ENCODE data around the gene SERINC5.
"Not testable (repeated sequence)": the region's sequence is repeated elsewhere in the genome, so short reads cannot be mapped to it uniquely, and the experiment has no call there.

SERINC5 gene

GRCh38 chr5:80124121-80124918 lies 131.5 kb downstream of the SERINC5 start:
- H3K27ac ChIP-seq (ENCODE audit: low read depth, low read length, severe bottlenecking) = no peak overlapping the region
- H3K36me3 ChIP-seq (ENCODE audit: control insufficient read depth, insufficient read depth, low read length) = no peaks in the 10 kb centered on the region
- WGBS, 2 experiments (ENCODE audit: insufficient coverage in 2 of 2) = 95 to 98% methylated on average over 8 of the region's 9 CpGs
- peaks cover 7% of the 10 kb centered on the region for H3K4me1 ChIP-seq (ENCODE audit: control insufficient read depth, insufficient read depth, low read length, poor library complexity, severe bottlenecking)
- H3K9me3 ChIP-seq (ENCODE audit: control insufficient read depth, low read length) = peaks cover 4% of the 10 kb centered on the region
- no peak overlapping the region for H3K4me3 ChIP-seq (ENCODE audit: extremely low read depth, insufficient read depth, low read length, poor library complexity, severe bottlenecking)

DNA sequence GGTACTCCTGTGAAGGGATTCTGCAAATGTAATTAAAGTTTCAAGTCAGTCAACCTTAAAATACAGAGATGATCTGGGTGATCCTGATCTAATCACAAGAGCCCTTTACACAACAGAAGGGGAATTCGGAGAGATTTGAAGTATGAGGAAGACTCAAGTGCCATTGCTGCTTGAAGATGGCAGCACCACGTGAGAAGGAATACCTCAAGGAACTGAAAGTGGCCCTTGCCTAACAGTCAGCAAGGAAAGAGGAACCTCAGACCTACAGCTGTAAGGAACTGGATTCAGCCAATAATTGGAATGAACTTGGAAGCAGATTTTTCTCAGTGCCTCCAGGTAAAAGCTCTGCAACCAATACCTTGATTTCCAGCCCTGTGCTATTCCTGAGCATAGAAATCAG lies 133.3 kb downstream of the SERINC5 start:
- no peaks in the 10 kb centered on the region for H3K36me3 ChIP-seq (ENCODE audit: control insufficient read depth, insufficient read depth, low read length)
- WGBS, 2 experiments (ENCODE audit: insufficient coverage in 2 of 2) = 85 to 92% methylated on average over 1 to 2 of the region's 2 CpGs
- no peak overlapping the region for H3K27ac ChIP-seq (ENCODE audit: low read depth, low read length, severe bottlenecking)
- H3K4me1 ChIP-seq (ENCODE audit: control insufficient read depth, insufficient read depth, low read length, poor library complexity, severe bottlenecking) = no peaks in the 10 kb centered on the region
- peaks cover 8% of the 10 kb centered on the region for H3K9me3 ChIP-seq (ENCODE audit: control insufficient read depth, low read length)
- H3K4me3 ChIP-seq (ENCODE audit: extremely low read depth, insufficient read depth, low read length, poor library complexity, severe bottlenecking) = no peak overlapping the region

DNA sequence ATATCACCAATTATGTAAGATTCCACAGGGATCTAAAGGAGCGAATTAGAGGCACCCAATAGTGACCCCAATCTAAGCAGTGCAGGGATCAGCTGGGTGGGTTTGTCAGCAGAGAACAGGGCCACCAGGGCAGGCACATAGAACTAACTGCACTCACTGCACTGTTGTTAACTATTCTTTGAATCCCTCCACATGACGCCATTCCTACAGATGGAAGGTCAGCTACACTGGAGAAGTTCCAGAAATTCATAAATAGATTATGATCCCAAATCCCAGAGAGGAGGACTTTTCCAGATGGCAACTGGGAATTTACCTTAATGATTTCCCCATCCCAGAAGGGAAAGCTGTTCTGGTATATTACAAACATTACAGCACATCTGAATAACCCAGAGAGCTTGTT lies 136.5 kb downstream of the SERINC5 start:
- 92 to 100% methylated on average over 1 to 2 of the region's 2 CpGs for WGBS, 2 experiments (ENCODE audit: insufficient coverage in 2 of 2)

GRCh38 chr5:80117446-80117845 lies 138.4 kb downstream of the SERINC5 start:
- Histone ChIP-seq H3K36me3 (ENCODE audit: control insufficient read depth, insufficient read depth, low read length) (no peaks in the 10 kb centered on the region), H3K4me1 (ENCODE audit: control insufficient read depth, insufficient read depth, low read length, poor library complexity, severe bottlenecking) (no peaks in the 10 kb centered on the region), H3K9me3 (ENCODE audit: control insufficient read depth, low read length) (peaks cover 15% of the 10 kb centered on the region), H3K4me3 (ENCODE audit: extremely low read depth, insufficient read depth, low read length, poor library complexity, severe bottlenecking) (no peak overlapping the region), H3K27ac (ENCODE audit: low read depth, low read length, severe bottlenecking) (no peak overlapping the region)

More for the DNA sequence above, 136.5 kb downstream of the SERINC5 start:
- H3K27ac ChIP-seq (ENCODE audit: low read depth, low read length, severe bottlenecking) = no peak overlapping the region
- no peak overlapping the region for H3K4me3 ChIP-seq (ENCODE audit: extremely low read depth, insufficient read depth, low read length, poor library complexity, severe bottlenecking)
- H3K9me3 ChIP-seq (ENCODE audit: control insufficient read depth, low read length) = peaks cover 8% of the 10 kb centered on the region
- H3K4me1 ChIP-seq (ENCODE audit: control insufficient read depth, insufficient read depth, low read length, poor library complexity, severe bottlenecking) = no peaks in the 10 kb centered on the region
- H3K36me3 ChIP-seq (ENCODE audit: control insufficient read depth, insufficient read depth, low read length) = no peaks in the 10 kb centered on the region

- WGBS, 2 experiments (ENCODE audit: insufficient coverage in 2 of 2) = 71 to 82% methylated on average over 3 of the region's 4 CpGs
- peaks cover 15% of the 10 kb centered on the region for H3K9me3 ChIP-seq (ENCODE audit: control insufficient read depth, low read length)
- H3K4me1 ChIP-seq (ENCODE audit: control insufficient read depth, insufficient read depth, low read length, poor library complexity, severe bottlenecking) = peaks cover 5% of the 10 kb centered on the region
- H3K36me3 ChIP-seq (ENCODE audit: control insufficient read depth, insufficient read depth, low read length) = no peaks in the 10 kb centered on the region
- no peak overlapping the region for H3K4me3 ChIP-seq (ENCODE audit: extremely low read depth, insufficient read depth, low read length, poor library complexity, severe bottlenecking)
- no peak overlapping the region for H3K27ac ChIP-seq (ENCODE audit: low read depth, low read length, severe bottlenecking)
Observed at GRCh38 chr5:80116465-80116864, 139.4 kb downstream of the SERINC5 start.

- Histone ChIP-seq H3K27ac (ENCODE audit: low read depth, low read length, severe bottlenecking) (no peak overlapping the region), H3K4me1 (ENCODE audit: control insufficient read depth, insufficient read depth, low read length, poor library complexity, severe bottlenecking) (peaks cover 10% of the 10 kb centered on the region), H3K4me3 (ENCODE audit: extremely low read depth, insufficient read depth, low read length, poor library complexity, severe bottlenecking) (no peak overlapping the region), H3K36me3 (ENCODE audit: control insufficient read depth, insufficient read depth, low read length) (no peaks in the 10 kb centered on the region), H3K9me3 (ENCODE audit: control insufficient read depth, low read length) (peaks cover 15% of the 10 kb centered on the region)
- 82 to 85% methylated on average over 2 to 3 of the region's 4 CpGs for WGBS, 2 experiments (ENCODE audit: insufficient coverage in 2 of 2)
Observed at GRCh38 chr5:80116000-80116399, 139.8 kb downstream of the SERINC5 start.

DNA sequence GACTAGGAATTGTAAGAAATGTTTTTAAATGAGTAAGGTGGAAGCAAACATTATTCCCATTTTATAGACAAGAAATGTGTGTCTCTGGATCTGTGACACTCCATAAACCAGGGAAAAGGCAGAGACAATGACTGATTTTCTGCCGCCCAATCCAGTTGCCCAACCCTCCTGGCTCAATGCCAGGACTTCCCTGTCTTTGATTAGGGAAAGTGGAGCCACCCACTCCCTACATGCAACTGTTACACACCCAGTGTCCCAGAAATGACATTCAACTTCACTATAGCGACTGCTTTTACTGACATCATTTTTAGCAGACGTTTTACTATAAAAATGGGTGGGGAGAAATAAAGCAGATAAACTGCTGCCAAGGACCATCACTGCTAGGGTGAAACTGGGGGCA lies 141.0 kb downstream of the SERINC5 start:
- peaks cover 15% of the 10 kb centered on the region for H3K9me3 ChIP-seq (ENCODE audit: control insufficient read depth, low read length)
- no peak overlapping the region for H3K4me3 ChIP-seq (ENCODE audit: extremely low read depth, insufficient read depth, low read length, poor library complexity, severe bottlenecking)

DNA sequence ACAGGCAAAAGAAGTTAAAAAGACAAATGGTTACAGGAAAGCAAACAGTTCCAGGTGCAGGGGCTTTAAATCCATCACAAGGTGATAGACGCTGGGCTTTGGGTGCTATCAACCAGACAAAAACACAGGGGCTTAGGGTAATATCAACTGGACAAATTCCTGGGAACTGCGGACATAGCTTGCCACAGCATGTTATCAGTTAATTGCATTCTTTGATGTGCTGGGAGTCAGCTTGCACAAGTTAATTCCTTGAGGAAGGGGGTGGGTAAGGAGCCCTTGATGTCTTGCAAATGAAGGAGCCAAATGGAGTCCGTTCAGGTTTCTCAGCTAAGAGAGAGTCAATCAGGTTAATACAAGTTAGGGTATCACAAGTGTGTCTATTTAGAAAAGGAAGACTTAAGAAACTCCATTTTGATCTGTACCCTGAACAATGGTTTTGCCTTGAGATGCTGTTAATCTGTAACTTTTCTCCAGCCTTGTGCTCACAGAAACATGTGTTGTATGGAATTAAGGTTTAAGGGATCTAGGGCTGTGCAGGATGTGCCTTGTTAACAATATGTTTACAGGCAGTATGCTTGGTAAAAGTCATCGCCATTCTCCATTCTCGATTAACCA lies 144.4 kb downstream of the SERINC5 start:
- H3K36me3 ChIP-seq (ENCODE audit: control insufficient read depth, insufficient read depth, low read length); H3K9me3 ChIP-seq (ENCODE audit: control insufficient read depth, low read length); H3K4me3 ChIP-seq (ENCODE audit: extremely low read depth, insufficient read depth, low read length, poor library complexity, severe bottlenecking): not testable (repeated sequence)
- peak overlapping the region; percentile 49 for H3K27ac ChIP-seq (ENCODE audit: low read depth, low read length, severe bottlenecking)
- WGBS, 2 experiments (ENCODE audit: insufficient coverage in 2 of 2) = 9 to 13% methylated on average over 3 of the region's 5 CpGs
- H3K4me1 ChIP-seq (ENCODE audit: control insufficient read depth, insufficient read depth, low read length, poor library complexity, severe bottlenecking) = peaks cover 15% of the 10 kb centered on the region

More for the DNA sequence above, 141.0 kb downstream of the SERINC5 start:
- no peak overlapping the region for H3K27ac ChIP-seq (ENCODE audit: low read depth, low read length, severe bottlenecking)
- 88 to 89% methylated on average over 1 of the region's 3 CpGs for WGBS, 2 experiments (ENCODE audit: insufficient coverage in 2 of 2)
- H3K4me1 ChIP-seq (ENCODE audit: control insufficient read depth, insufficient read depth, low read length, poor library complexity, severe bottlenecking) = peaks cover 15% of the 10 kb centered on the region
- no peaks in the 10 kb centered on the region for H3K36me3 ChIP-seq (ENCODE audit: control insufficient read depth, insufficient read depth, low read length)

GRCh38 chr5:80109646-80110478 lies 146.0 kb downstream of the SERINC5 start:
- H3K27ac ChIP-seq (ENCODE audit: low read depth, low read length, severe bottlenecking) = no peak overlapping the region
- peaks cover 7% of the 10 kb centered on the region for H3K9me3 ChIP-seq (ENCODE audit: control insufficient read depth, low read length)
- no peak overlapping the region for H3K4me3 ChIP-seq (ENCODE audit: extremely low read depth, insufficient read depth, low read length, poor library complexity, severe bottlenecking)
- no peaks in the 10 kb centered on the region for H3K36me3 ChIP-seq (ENCODE audit: control insufficient read depth, insufficient read depth, low read length)
- peaks cover 15% of the 10 kb centered on the region for H3K4me1 ChIP-seq (ENCODE audit: control insufficient read depth, insufficient read depth, low read length, poor library complexity, severe bottlenecking)
- WGBS, 2 experiments (ENCODE audit: insufficient coverage in 2 of 2) = 60 to 71% methylated on average over 7 of the region's 9 CpGs

- WGBS, 2 experiments (ENCODE audit: insufficient coverage in 2 of 2) = 83 to 100% methylated on average over 1 to 3 of the region's 5 CpGs
- Histone ChIP-seq H3K9me3 (ENCODE audit: control insufficient read depth, low read length) (no peaks in the 10 kb centered on the region), H3K36me3 (ENCODE audit: control insufficient read depth, insufficient read depth, low read length) (no peaks in the 10 kb centered on the region), H3K27ac (ENCODE audit: low read depth, low read length, severe bottlenecking) (no peak overlapping the region), H3K4me3 (ENCODE audit: extremely low read depth, insufficient read depth, low read length, poor library complexity, severe bottlenecking) (no peak overlapping the region), H3K4me1 (ENCODE audit: control insufficient read depth, insufficient read depth, low read length, poor library complexity, severe bottlenecking) (peaks cover 14% of the 10 kb centered on the region)
Observed at GRCh38 chr5:80106916-80107315, 148.9 kb downstream of the SERINC5 start.

All from mesodermal cell (in vitro differentiated cells).